AG09309 (cell line): Measurements from ENCODE around the gene PRM3.

Experiments used
- DNase-seq: peaks from one replicate; pipeline ENCODE4 v3.0.0-alpha.2; 2010; ENCODE audit warnings: low read depth
- H3K4me3 ChIP-seq: 2 replicates; pipeline ENCODE4 v1.5.1; 2011; ENCODE audit warnings: mild to moderate bottlenecking, low read depth, low read length, moderate library complexity; ENCODE audit not compliant: control insufficient read depth
- CTCF ChIP-seq: IDR thresholded peaks from 2 replicates; pipeline ENCODE4 v1.5.1; 2011; ENCODE audit warnings: mild to moderate bottlenecking, low read depth, low read length, inconsistent platforms; ENCODE audit not compliant: insufficient read depth, control insufficient read depth; ENCODE audit errors: missing control alignments

Gene PRM3

GRCh38 chr16:11258553-11259492 lies 14.6 kb downstream of the PRM3 start:
- no peak overlapping the region for H3K4me3 ChIP-seq
- no peak for TF ChIP-seq CTCF
- DNase-seq = no peak

DNA sequence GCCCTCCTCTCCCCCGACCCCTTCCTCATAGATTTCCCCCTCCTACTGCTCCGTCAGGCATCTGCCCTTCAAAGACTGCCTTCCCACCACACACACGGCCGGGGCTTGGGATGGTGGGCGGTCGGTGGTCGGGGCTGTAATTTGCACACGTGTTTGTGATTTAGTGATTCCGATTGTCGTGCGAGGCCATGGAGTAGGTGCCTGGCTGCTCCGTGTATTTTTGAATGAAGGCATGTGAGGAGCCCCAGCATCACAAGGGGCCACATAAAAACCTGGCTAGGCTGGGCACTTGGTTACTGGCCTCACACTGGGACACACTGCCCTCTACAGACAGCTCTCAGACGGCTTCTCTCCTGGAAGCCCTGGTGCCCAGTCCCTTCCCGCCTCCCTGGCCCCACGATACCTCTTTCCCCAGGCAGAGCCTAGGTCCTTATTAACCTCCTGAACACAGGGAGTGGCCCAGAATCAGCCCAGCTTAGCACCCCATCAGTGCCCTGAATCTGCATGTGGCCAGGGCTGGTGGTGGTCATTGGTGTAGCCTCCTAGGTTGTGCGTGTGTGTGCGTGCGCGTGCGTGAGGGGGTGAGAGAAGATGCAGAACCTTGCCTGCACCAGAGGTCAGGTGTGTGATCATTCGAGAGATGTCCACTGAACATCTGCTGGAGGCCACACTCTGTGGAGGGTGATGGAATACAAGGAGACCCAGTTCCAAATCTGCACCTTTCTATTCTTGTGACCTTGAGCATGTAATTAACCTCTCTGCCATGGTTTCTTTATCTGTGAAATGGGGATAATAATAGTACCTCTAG lies 16.1 kb downstream of the PRM3 start:
- TF ChIP-seq CTCF = peak; percentile 87
- peak; percentile 55 for DNase-seq
- peak overlapping the region; percentile 62 for H3K4me3 ChIP-seq

DNA sequence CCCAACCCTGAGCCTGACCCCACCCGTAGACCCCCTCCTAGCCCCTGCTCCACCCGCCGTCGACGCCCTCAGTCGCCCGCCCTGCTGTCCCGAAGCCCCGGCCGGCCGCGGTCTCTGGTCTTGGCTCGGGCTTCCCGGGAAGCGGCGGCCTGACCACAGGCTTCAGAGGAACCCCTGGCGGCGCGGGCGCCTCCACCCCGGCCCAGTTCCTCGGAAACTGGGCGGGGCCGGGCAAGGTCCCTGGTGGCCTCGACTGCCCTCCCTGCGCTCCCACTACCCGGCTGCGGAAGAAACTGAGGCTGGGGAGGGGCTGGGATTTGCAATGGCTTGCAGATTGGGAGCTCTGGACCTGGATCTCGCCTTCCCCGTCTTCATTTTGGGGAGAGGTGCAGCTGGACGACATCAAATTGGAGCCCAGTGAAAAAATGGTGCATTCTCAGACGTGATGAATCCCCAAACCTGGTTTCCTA lies 16.7 kb downstream of the PRM3 start:
- no peak for DNase-seq
- TF ChIP-seq CTCF = no peak
- peak overlapping the region; percentile 62 for H3K4me3 ChIP-seq

DNA sequence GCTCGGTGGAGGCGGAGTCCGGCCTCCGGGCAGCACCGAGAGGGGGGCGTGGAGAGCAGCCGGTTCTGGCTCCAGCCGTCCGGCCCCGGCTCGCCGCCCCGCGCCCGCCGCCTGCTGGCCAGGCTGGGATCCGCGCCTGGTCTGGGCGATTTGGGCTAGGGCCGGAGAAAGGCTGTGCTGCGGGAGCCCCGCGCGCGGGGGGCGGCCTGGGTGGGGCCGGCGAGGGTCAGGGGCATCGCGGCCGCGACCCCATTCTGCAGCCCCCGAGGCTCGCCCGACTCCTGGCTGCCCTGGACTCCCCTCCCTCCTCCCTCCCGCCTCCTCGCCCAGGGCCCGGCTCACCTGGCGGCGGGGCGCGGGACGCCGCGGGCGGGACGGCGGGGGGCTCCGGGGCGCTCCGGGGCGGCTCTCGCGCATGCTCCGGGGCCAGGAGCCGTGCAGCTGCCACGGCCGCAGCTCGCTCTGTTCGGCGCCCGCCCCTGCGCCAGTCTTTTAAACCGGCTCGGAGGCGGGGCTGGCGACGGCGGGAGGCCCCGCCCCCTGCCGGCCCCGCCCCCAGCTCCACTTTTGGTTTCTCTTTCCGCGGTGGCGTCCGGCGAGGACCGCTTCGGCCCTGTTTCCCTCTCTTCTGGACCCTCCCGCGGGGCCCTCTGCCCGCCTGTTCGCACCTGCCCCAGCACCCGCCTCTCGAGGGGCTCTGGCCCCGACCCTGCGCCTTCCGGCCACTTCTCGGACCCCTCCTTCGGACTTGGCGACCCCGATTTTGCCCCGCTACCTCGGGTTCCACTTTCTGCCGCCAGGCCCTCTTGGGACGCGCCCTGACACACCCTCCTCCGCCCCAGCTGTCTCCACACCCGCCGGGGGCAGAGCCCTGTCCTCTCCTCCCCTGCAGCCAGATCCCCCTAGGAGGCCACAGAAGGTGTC lies 17.4 kb downstream of the PRM3 start, which contains the start of gene SOCS1:
Gene SOCS1, minus strand, starts transcription at position 468 of the 924 bp plus-strand sequence. CDS start 726 bp downstream, outside the sequence.
- peak; percentile 42 for DNase-seq
- TF ChIP-seq CTCF = peak; percentile 53
- H3K4me3 ChIP-seq = peak within 1 kb of the TSS; percentile 63

- no peak for TF ChIP-seq CTCF
- H3K4me3 ChIP-seq = peak overlapping the region; percentile 63
- DNase-seq = no peak
These were observed 18.3 kb downstream of the PRM3 start for GRCh38 chr16:11254913-11255736.
